ES-I3 (cell line): ENCODE data around the gene HIP1.
"Not testable (repeated sequence)": the region's sequence is repeated elsewhere in the genome, so short reads cannot be mapped to it uniquely, and the experiment has no call there.

Experiments
- H3K36me3 ChIP-seq: 2 replicates; pipeline ENCODE4 v1.6.1; 2013; ENCODE audit warnings: mild to moderate bottlenecking, low read length, control low read depth, moderate library complexity; ENCODE audit not compliant: insufficient read depth
- H3K4me1 ChIP-seq: 2 replicates; pipeline ENCODE4 v1.6.1; 2013; ENCODE audit warnings: mild to moderate bottlenecking, control low read depth, low read length; ENCODE audit not compliant: insufficient read depth
- H3K9ac ChIP-seq: 2 replicates; pipeline ENCODE4 v1.6.1; 2013; ENCODE audit warnings: low read depth, mild to moderate bottlenecking, low read length, moderate library complexity
- H3K9me3 ChIP-seq: 2 replicates; pipeline ENCODE4 v1.6.1; 2013; ENCODE audit warnings: mild to moderate bottlenecking, low read length, moderate library complexity; ENCODE audit not compliant: control insufficient read depth, insufficient read depth

HIP1 gene

GRCh38 chr7:75688200-75689136, 50.3 kb downstream of the HIP1 start:
- H3K36me3 ChIP-seq: no peaks in the 10 kb centered on the region
- H3K4me1 ChIP-seq: peaks cover 4% of the 10 kb centered on the region; the same call in 1 of the 2 replicates
- H3K9ac ChIP-seq: no peak overlapping the region
- H3K9me3 ChIP-seq: no peaks in the 10 kb centered on the region

- Histone ChIP-seq H3K9ac (no peak overlapping the region), H3K4me1 (peaks cover 4% of the 10 kb centered on the region; the same call in 1 of the 2 replicates), H3K36me3 (no peaks in the 10 kb centered on the region)
Observed at GRCh38 chr7:75687246-75688088, 51.3 kb downstream of the HIP1 start.

GRCh38 chr7:75686551-75686950, 52.2 kb downstream of the HIP1 start:
- peaks cover 4% of the 10 kb centered on the region; the same call in 1 of the 2 replicates for H3K4me1 ChIP-seq
- H3K9ac ChIP-seq: no peak overlapping the region
- no peaks in the 10 kb centered on the region for H3K36me3 ChIP-seq
- no peaks in the 10 kb centered on the region for H3K9me3 ChIP-seq

More at GRCh38 chr7:75687246-75688088, 51.3 kb downstream of the HIP1 start:
- no peaks in the 10 kb centered on the region for H3K9me3 ChIP-seq

GRCh38 chr7:75682052-75682451, 56.7 kb downstream of the HIP1 start:
- not testable (repeated sequence) for H3K4me1 ChIP-seq, H3K9me3 ChIP-seq, H3K36me3 ChIP-seq, H3K9ac ChIP-seq

GRCh38 chr7:75679060-75679459, 59.7 kb downstream of the HIP1 start:
- H3K9ac ChIP-seq: no peak overlapping the region
- H3K36me3 ChIP-seq: no peaks in the 10 kb centered on the region
- H3K4me1 ChIP-seq: no peaks in the 10 kb centered on the region
- peaks cover 5% of the 10 kb centered on the region; the same call in 1 of the 2 replicates for H3K9me3 ChIP-seq

GRCh38 chr7:75669579-75669978, 69.2 kb downstream of the HIP1 start:
- H3K4me1 ChIP-seq: no peaks in the 10 kb centered on the region
- H3K9ac ChIP-seq: no peak overlapping the region
- H3K36me3 ChIP-seq: no peaks in the 10 kb centered on the region
- no peaks in the 10 kb centered on the region for H3K9me3 ChIP-seq

- Histone ChIP-seq H3K4me1 (no peaks in the 10 kb centered on the region), H3K9me3 (no peaks in the 10 kb centered on the region), H3K36me3 (no peaks in the 10 kb centered on the region), H3K9ac (no peak overlapping the region)
Observed at GRCh38 chr7:75667938-75668337, 70.8 kb downstream of the HIP1 start.

- Histone ChIP-seq H3K36me3 (no peaks in the 10 kb centered on the region), H3K4me1 (no peaks in the 10 kb centered on the region), H3K9ac (no peak overlapping the region), H3K9me3 (no peaks in the 10 kb centered on the region)
Observed at GRCh38 chr7:75663302-75663907, 75.3 kb downstream of the HIP1 start.

GRCh38 chr7:75662579-75663301, 76.0 kb downstream of the HIP1 start:
- Histone ChIP-seq H3K4me1 (no peaks in the 10 kb centered on the region), H3K9me3 (no peaks in the 10 kb centered on the region), H3K9ac (no peak overlapping the region), H3K36me3 (no peaks in the 10 kb centered on the region)

GRCh38 chr7:75660566-75661215, 78.0 kb downstream of the HIP1 start:
- Histone ChIP-seq H3K9ac (no peak overlapping the region), H3K4me1 (no peaks in the 10 kb centered on the region), H3K9me3 (no peaks in the 10 kb centered on the region), H3K36me3 (no peaks in the 10 kb centered on the region)

- H3K4me1 ChIP-seq: no peaks in the 10 kb centered on the region
- H3K36me3 ChIP-seq: no peaks in the 10 kb centered on the region
- H3K9me3 ChIP-seq: no peaks in the 10 kb centered on the region
- H3K9ac ChIP-seq: no peak overlapping the region
Observed at GRCh38 chr7:75658802-75659201, 79.9 kb downstream of the HIP1 start.

- Histone ChIP-seq H3K9ac (no peak overlapping the region), H3K36me3 (no peaks in the 10 kb centered on the region), H3K4me1 (no peaks in the 10 kb centered on the region), H3K9me3 (no peaks in the 10 kb centered on the region)
Observed at GRCh38 chr7:75658369-75658768, 80.4 kb downstream of the HIP1 start.

GRCh38 chr7:75657866-75658265, 80.9 kb downstream of the HIP1 start:
- no peak overlapping the region for H3K9ac ChIP-seq
- no peaks in the 10 kb centered on the region for H3K4me1 ChIP-seq
- no peaks in the 10 kb centered on the region for H3K36me3 ChIP-seq
- no peaks in the 10 kb centered on the region for H3K9me3 ChIP-seq
